ENCODE data around the gene GSTM4. TPM values are rescaled to one million over a fixed set of nuclear protein-coding genes. Genes with fewer than 3 reads are reported as not detected.

GSTM4 gene
- total and polyA plus RNA-seq, 9 of the 15 experiments (the other 6 are each of a cell fraction or from before 2014, with no cell fraction given), result 18.8 to 53.4 (median 38.8) TPM

DNA sequence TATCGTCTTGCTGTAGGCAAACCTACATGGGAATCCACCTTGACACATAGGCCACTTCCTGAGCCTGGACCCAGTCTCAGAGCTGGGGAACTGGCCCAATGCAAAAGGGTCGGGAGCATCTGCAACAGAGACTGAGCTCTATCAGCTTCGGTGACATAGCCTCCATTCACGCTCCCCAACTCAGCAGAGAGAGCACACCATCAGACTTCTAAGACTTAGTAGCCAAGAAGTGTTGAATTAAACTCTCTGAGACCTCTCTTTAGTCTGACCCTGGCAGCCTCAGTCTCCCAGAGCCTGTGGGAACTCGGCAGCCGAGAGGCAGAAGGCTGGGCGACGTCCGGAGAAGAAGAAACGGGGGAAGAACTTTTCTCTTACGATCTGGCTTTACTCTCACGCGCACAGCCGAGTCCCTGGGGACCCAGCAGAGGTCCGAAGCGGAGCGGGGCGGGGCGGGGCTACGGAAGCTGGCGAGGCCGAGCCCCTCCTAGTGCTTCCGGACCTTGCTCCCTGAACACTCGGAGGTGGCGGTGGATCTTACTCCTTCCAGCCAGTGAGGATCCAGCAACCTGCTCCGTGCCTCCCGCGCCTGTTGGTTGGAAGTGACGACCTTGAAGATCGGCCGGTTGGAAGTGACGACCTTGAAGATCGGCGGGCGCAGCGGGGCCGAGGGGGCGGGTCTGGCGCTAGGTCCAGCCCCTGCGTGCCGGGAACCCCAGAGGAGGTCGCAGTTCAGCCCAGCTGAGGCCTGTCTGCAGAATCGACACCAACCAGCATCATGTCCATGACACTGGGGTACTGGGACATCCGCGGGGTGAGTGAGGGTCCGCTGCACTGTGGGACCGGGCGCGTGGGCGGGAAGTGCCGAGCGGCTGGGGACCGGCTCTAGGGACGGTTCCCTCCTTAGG lies at the start of gene GSTM4 (continued):
- TF ChIP-seq, protein P1, sequence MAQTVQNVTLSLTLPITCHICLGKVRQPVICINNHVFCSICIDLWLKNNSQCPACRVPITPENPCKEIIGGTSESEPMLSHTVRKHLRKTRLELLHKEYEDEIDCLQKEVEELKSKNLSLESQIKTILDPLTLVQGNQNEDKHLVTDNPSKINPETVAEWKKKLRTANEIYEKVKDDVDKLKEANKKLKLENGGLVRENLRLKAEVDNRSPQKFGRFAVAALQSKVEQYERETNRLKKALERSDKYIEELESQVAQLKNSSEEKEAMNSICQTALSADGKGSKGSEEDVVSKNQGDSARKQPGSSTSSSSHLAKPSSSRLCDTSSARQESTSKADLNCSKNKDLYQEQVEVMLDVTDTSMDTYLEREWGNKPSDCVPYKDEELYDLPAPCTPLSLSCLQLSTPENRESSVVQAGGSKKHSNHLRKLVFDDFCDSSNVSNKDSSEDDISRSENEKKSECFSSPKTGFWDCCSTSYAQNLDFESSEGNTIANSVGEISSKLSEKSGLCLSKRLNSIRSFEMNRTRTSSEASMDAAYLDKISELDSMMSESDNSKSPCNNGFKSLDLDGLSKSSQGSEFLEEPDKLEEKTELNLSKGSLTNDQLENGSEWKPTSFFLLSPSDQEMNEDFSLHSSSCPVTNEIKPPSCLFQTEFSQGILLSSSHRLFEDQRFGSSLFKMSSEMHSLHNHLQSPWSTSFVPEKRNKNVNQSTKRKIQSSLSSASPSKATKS (CRISPR knock-in tag; IDR thresholded peaks at IDR 0.05), result no peak
- TF ChIP-seq ZBTB33 (CRISPR knock-in tag; IDR thresholded peaks at IDR 0.05) (no peak), MYNN (IDR thresholded peaks at IDR 0.05) (no peak), MYNN (CRISPR knock-in tag; IDR thresholded peaks at IDR 0.05) (no peak), CCNT2 (IDR thresholded peaks at IDR 0.05; ENCODE audit: borderline replicate concordance, extremely low read depth, insufficient read length, low read depth, low read length) (no peak), ZEB2 (IDR thresholded peaks at IDR 0.05) (no peak), SP1 (CRISPR knock-in tag; IDR thresholded peaks at IDR 0.05) (peak; percentile 91), SMARCA4 (IDR thresholded peaks at IDR 0.05) (no peak), CREB1 (IDR thresholded peaks at IDR 0.05) (0 out of 2 replicates have a peak, but pooled peaks have one; percentile 16), CREB1 (CRISPR knock-in tag; IDR thresholded peaks at IDR 0.05) (peak; percentile 42; the same call in 1 of the 2 replicates), ZNF146 (CRISPR knock-in tag; IDR thresholded peaks at IDR 0.05; ENCODE audit: unreplicated experiment) (no peak), PKNOX1 (IDR thresholded peaks at IDR 0.05) (no peak), ZSCAN29 (IDR thresholded peaks at IDR 0.05) (no peak), SNRNP70 (optimal IDR thresholded peaks at IDR 0.05; ENCODE audit: low read depth, low read length) (no peak), ZNF561 (CRISPR knock-in tag; conservative IDR thresholded peaks at IDR 0.05) (no peak), ARHGAP35 (IDR thresholded peaks at IDR 0.05; ENCODE audit: partially characterized antibody) (no peak), SREBF1 (IDR thresholded peaks at IDR 0.05; ENCODE audit: borderline replicate concordance, low read depth, low read length) (no peak), SMAD3 (CRISPR knock-in tag; conservative IDR thresholded peaks at IDR 0.05) (no peak), DLX4 (CRISPR knock-in tag; IDR thresholded peaks at IDR 0.05) (no peak), DIDO1 (tag; IDR thresholded peaks at IDR 0.05; ENCODE audit: low read depth) (no peak), PCBP1 (IDR thresholded peaks at IDR 0.05; ENCODE audit: low read depth, low read length, poor library complexity, severe bottlenecking) (no peak), NKRF (IDR thresholded peaks at IDR 0.05; ENCODE audit: borderline replicate concordance) (peak; percentile 77; the same call in 1 of the 2 replicates)

Measured in K562 (cell line).